Mesodermal cell (in vitro differentiated cells): ENCODE measurements around the gene PIGP.
A peak's percentile ranks its signal among the peaks of the same experiment; 100 is the strongest.

Experiments
- H3K27ac ChIP-seq: 2 replicates; pipeline ENCODE4 v1.7.0; 2013; ENCODE audit warnings: mild to moderate bottlenecking, low read depth, low read length, moderate library complexity; ENCODE audit not compliant: severe bottlenecking
- H3K36me3 ChIP-seq: 2 replicates; pipeline ENCODE4 v1.7.1; 2013; ENCODE audit warnings: mild to moderate bottlenecking, low read length, moderate library complexity; ENCODE audit not compliant: control insufficient read depth, insufficient read depth
- H3K4me1 ChIP-seq: one replicate; pipeline ENCODE4 v1.7.1; 2013; ENCODE audit warnings: mild to moderate bottlenecking, low read length; ENCODE audit not compliant: insufficient read depth, control insufficient read depth, poor library complexity, severe bottlenecking
- H3K4me3 ChIP-seq: 2 replicates; pipeline ENCODE4 v1.7.0; 2013; ENCODE audit warnings: low read length, control low read depth, mild to moderate bottlenecking; ENCODE audit not compliant: insufficient read depth, poor library complexity, severe bottlenecking; ENCODE audit errors: extremely low read depth
- H3K9me3 ChIP-seq: 2 replicates; pipeline ENCODE4 v1.7.1; 2013; ENCODE audit warnings: mild to moderate bottlenecking, low read length, moderate library complexity; ENCODE audit not compliant: control insufficient read depth
- WGBS, 2 experiments: methylation state at CpG; one replicate each; pipeline ENCODE4 v1.1.5; 2013; ENCODE audit warnings: missing lambda C conversion rate in 2 of 2; ENCODE audit not compliant: insufficient coverage in 2 of 2; 5-methylcytosine and 5-hydroxymethylcytosine counted together

Gene PIGP

GRCh38 chr21:37075214-37075770 lies 2.4 kb upstream of the PIGP start:
- Histone ChIP-seq H3K4me1 (peaks cover 5% of the 10 kb centered on the region), H3K4me3 (no peak overlapping the region), H3K36me3 (no peaks in the 10 kb centered on the region), H3K27ac (no peak overlapping the region), H3K9me3 (no peaks in the 10 kb centered on the region)
- WGBS, 2 experiments: 83 to 88% methylated on average over 1 to 3 of the region's 4 CpGs

- peaks cover 5% of the 10 kb centered on the region for H3K4me1 ChIP-seq
- H3K36me3 ChIP-seq: no peaks in the 10 kb centered on the region
- WGBS, 2 experiments: no CpG with 5 or more reads among the region's 9 CpGs
- peak overlapping the region; percentile 93 for H3K4me3 ChIP-seq
- no peaks in the 10 kb centered on the region for H3K9me3 ChIP-seq
- no peak overlapping the region for H3K27ac ChIP-seq
Observed at GRCh38 chr21:37074546-37074945, 1.7 kb upstream of the PIGP start.

DNA sequence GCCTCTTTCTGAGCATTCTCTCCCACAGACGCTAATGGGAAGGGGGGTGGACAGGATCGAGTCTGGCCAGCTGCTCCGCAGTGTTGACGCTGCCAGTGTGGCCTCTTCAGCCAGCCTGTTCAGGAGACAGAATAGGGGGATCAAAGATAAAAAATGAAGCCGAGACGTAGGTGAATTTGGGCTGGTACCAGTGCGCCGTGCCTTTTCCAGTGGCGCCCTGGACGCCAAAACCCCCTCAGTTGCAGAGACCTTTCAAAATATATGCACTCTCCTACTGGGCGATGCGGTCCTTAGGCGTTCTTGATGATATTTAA lies 1.3 kb upstream of the PIGP start:
- Histone ChIP-seq H3K4me1 (peaks cover 5% of the 10 kb centered on the region), H3K9me3 (no peaks in the 10 kb centered on the region), H3K27ac (peak overlapping the region; percentile 97), H3K4me3 (peak overlapping the region; percentile 93), H3K36me3 (no peaks in the 10 kb centered on the region)
- WGBS, 2 experiments: 0 to 4% methylated on average over 4 to 9 of the region's 13 CpGs

DNA sequence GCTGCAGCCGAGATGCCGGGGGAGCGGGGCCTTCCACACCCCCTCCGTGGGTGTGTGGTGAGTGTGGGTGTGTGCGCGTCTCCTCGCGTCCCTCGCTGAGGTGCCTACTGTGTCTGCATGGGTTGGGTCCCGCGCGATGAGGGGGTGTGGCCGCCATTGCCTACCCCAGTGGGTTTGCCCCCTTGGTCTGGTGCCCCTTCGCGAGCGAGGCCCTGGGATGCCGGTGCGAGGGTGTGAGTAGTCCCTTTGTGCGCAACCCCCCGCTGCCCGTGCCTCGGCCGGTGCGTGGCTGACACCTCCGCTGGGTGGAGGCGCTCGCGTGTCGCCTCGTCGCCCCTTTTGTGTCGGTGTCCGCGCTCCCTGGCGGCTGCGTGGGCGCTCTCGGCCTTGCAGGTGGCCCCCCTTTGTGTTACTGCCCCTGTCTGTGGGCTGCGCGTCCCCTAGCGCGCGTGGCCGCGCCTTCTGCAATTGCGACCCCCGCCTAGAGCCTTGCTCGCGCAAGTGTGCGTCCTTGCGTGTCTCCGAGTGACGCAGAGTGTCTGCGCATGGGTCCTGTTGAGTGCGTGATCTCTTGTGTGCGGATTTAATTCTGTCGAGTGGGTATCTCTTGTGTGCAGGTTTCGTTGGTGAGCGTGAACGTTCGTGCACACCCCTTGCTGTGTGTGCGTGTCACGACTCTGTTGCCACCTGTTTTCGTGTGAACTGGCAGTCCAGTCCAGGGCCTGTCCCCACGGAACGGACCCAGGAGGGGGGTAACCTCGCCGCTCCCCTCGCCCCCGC lies 736 bp upstream of the PIGP start:
- H3K4me1 ChIP-seq: peaks cover 5% of the 10 kb centered on the region
- peak overlapping the region; percentile 97 for H3K27ac ChIP-seq
- WGBS, 2 experiments: 1% methylated on average over 49 to 55 of the region's 70 CpGs
- no peaks in the 10 kb centered on the region for H3K9me3 ChIP-seq
- H3K4me3 ChIP-seq: peak overlapping the region; percentile 93
- H3K36me3 ChIP-seq: peaks cover 3% of the 10 kb centered on the region

GRCh38 chr21:37072274-37072987 lies 440 bp downstream of the PIGP start:
- Histone ChIP-seq H3K9me3 (no peaks in the 10 kb centered on the region), H3K4me1 (peaks cover 5% of the 10 kb centered on the region), H3K4me3 (peak overlapping the region; percentile 93), H3K27ac (peak overlapping the region; percentile 97), H3K36me3 (peaks cover 6% of the 10 kb centered on the region)
- WGBS, 2 experiments: 1 to 2% methylated on average over 33 to 43 of the region's 54 CpGs

DNA sequence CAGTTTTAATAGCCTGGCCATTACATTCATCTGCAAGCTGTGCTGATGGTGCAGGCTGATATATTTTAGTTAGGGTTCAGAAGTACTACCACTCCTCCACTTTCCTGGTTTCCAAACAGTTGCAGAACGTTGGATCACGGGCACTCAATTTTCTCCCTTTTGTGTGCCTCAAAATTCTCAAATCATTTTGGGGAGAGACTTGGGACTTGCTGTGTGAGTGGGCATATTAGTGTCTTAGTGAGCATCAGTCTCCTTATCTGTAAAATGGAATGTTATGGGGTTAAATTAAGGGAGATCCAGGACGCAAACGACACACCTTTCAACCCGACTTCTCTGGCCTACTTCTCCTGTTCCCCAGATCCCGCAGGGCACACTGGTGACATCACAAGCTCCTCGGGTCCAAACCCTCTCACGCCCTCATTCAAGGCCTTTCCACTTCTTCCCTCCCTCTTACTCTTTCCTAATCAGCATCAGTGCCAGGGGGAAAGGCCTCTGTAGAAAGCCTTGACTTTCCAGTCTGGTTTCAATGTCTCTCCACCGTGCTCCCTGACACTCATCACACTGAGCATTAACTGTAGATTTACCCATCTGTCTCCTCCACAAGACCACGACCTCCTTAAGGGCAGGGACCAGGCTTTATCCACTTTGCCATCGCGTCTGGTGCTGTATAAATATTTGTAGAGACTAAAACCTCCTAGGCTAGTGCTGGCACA lies 1.2 kb downstream of the PIGP start:
- H3K9me3 ChIP-seq: no peaks in the 10 kb centered on the region
- peak overlapping the region; percentile 97 for H3K27ac ChIP-seq
- H3K36me3 ChIP-seq: peaks cover 6% of the 10 kb centered on the region
- 65 to 73% methylated on average over 5 to 10 of the region's 12 CpGs for WGBS, 2 experiments
- H3K4me1 ChIP-seq: peaks cover 5% of the 10 kb centered on the region
- peak overlapping the region; percentile 93 for H3K4me3 ChIP-seq

DNA sequence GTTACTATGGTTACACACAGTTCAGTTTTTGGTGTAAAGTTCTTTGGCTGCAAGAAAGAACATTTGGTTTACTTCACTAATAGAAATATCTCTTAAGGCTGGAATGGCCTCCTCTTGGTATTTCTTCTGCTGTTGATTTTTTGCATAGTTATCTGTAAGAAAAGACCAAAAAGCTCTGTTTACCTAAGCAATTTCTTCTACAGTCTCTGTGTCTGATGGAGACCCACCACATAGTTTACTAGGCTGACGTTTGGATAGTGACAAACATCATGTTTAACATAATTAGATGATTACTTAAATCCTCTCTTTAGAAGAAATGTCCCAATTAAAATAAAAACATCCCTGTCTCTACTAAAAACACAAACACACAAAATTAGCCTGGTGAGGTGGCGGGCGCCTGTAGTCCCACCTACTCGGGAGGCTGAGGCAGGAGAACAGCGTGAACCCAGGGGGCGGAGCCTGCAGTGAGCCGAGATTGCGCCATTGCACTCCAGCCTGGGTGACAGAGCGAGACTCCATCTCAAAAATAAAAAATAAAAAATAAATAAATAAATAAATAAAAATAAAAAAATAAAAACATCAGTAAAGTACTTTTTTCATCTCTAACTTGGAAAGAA lies 7.2 kb downstream of the PIGP start:
- H3K4me3 ChIP-seq: no peak overlapping the region
- peaks cover 18% of the 10 kb centered on the region for H3K4me1 ChIP-seq
- peaks cover 12% of the 10 kb centered on the region for H3K36me3 ChIP-seq
- no peak overlapping the region for H3K27ac ChIP-seq
- no peaks in the 10 kb centered on the region for H3K9me3 ChIP-seq
- WGBS, 2 experiments: 80 to 92% methylated on average over 2 to 4 of the region's 9 CpGs

GRCh38 chr21:37064841-37065240 lies 8.0 kb downstream of the PIGP start:
- Histone ChIP-seq H3K4me1 (peaks cover 24% of the 10 kb centered on the region), H3K36me3 (peaks cover 12% of the 10 kb centered on the region), H3K27ac (no peak overlapping the region), H3K4me3 (no peak overlapping the region), H3K9me3 (no peaks in the 10 kb centered on the region)

DNA sequence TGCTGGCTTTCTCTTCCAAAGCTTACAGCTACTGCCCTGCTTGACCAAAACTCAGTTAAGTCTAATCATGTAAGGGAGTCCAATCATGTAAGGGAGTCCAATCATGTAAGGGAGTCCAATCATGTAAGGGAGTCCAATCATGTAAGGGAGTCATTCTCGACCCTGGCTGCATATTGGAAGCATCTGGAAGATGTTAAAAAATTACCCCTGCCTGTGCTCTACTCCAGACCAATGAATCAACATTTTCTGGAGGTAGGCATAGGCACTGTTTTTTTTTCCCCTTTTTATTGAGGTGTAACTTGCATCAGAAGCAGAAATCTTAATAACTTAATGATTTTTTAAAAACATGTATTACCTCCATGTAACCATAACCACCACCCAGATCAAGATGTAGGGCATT lies 9.4 kb downstream of the PIGP start:
- no peaks in the 10 kb centered on the region for H3K9me3 ChIP-seq
- 100% methylated on average over 1 of the region's 1 CpG; no CpG with 5 or more reads in 1 of the 2 experiments for whole genome bisulfite sequencing, 2 experiments
- no peak overlapping the region for H3K27ac ChIP-seq
- peaks cover 7% of the 10 kb centered on the region for H3K36me3 ChIP-seq
- H3K4me1 ChIP-seq: peaks cover 24% of the 10 kb centered on the region
- no peak overlapping the region for H3K4me3 ChIP-seq

DNA sequence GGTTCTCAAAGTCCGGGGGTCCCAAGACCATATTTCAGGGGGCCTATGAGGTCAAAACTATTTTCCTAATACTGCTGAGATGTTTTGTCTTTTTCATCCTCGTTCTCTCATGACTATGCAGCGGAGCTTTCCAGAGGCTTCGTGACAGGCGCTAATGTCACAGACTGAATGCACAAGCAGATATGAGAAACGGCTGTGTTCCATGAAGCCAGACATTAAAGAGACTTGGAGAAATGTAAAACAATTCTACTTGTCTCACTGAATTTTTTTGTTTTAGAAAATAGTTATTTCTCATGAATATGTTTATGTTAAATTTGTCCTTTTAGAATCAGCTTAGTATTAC lies 10.3 kb downstream of the PIGP start:
- WGBS, 2 experiments: 93 to 100% methylated on average over 5 to 6 of the region's 6 CpGs
- Histone ChIP-seq H3K4me1 (peaks cover 24% of the 10 kb centered on the region), H3K36me3 (peaks cover 6% of the 10 kb centered on the region), H3K4me3 (no peak overlapping the region), H3K9me3 (no peaks in the 10 kb centered on the region), H3K27ac (no peak overlapping the region)
